HG03175 (cell line): ENCODE results near the gene SLC33A1.

ENCODE experiments used
- ATAC-seq: cut with Tn5 transposase; IDR thresholded peaks from one replicate; pipeline ENCODE4 v1.9.1; 2021; ENCODE audit warnings: mild to moderate bottlenecking, moderate library complexity; ENCODE audit not compliant: unreplicated experiment

Gene SLC33A1

GRCh38 chr3:155792532-155792931, 61.7 kb downstream of the SLC33A1 start:
- ATAC-seq = no peak

- no peak for ATAC-seq
These were observed 63.0 kb downstream of the SLC33A1 start for GRCh38 chr3:155791190-155791589.

DNA sequence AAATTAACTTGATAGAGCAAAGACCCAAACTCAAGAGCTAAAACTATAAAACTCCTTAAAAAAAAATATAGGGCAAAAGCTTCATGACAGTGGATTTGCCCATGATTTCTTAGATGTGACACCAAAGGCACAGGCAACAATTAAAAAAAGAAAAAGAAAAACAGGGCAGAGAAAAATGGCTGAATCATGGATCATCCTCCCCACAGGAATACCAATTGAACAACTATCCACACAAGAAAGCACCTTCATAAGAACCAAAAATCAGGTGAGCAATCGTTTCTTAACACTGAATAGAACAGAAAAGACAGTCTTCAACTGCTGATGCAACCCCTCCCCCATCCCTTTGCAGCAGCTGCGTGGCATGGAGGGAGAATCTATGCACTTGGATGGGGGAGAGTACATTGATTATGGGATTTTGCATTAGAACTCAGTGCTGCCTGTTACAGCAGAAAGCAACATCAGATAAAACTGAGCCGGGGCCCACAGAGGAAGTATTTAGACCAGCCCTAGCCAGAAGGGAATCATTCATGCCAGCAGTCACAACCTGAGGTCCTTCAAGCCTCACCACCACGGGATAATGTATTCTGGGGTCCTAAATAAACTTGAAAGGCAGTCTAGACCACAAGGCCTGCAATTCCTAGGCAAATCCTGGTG, 63.8 kb downstream of the SLC33A1 start:
- ATAC-seq = no peak

GRCh38 chr3:155785662-155786295, 68.4 kb downstream of the SLC33A1 start:
- no peak for ATAC-seq

- no peak for ATAC-seq
These were observed 71.8 kb downstream of the SLC33A1 start for GRCh38 chr3:155782390-155782953.

DNA sequence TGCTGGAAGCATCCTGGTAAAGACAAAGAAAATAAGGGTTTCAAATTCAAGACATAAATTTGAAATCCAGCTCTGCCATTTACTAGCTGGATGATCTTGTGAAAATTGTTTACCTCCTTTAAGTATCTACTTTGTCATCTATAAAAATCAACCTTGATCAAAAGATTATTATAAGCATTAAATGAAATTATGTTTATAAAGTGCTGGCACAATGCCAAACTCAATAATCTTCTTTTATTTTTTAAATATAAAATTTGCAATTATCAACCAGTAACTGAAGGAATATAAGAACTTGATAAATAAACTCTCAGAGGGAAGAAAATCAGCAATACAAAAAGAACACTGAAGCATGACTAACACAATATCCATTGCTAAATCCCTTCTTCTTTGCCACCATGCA, 73.9 kb downstream of the SLC33A1 start:
- no peak for ATAC-seq

GRCh38 chr3:155778462-155778861, 75.8 kb downstream of the SLC33A1 start:
- ATAC-seq = no peak

DNA sequence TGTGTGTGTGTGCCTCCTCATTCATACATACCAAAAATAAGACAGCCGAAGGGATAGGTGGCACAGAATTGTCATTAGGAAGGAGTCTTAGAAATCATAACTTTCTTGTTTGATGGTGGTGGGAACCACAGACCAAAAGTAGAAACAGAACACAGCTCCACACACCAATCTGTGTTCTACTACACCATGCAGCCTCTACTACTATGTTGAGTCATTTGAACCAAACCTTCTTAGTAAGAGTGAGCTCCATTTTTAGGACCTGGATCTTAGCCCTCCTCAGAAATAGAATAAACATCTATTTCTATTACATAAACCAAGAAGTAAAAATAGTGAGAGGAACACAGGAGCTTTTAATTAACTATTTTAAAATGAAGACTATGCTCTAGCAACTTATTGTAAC, 81.4 kb downstream of the SLC33A1 start:
- no peak for ATAC-seq

GRCh38 chr3:155771126-155771525, 83.1 kb downstream of the SLC33A1 start:
- no peak for ATAC-seq
